ENCODE measurements around the gene NOTUM. TPM values are rescaled to one million over a fixed set of nuclear protein-coding genes. Genes with fewer than 3 reads are reported as not detected.

NOTUM gene
- total RNA-seq, 1 donor from 2014 or later = 1.2 TPM

- H3K27ac Mint-ChIP-seq = no peak overlapping the region
- intact Hi-C loops (cut with micrococcal nuclease) = no loop called here
- no peak for DNase-seq (ENCODE audit: low spot score)
- no peak overlapping the region for H3K4me3 Mint-ChIP-seq (ENCODE audit: low read depth)
- H3K36me3 Mint-ChIP-seq (ENCODE audit: low read depth) = peaks cover 4% of the 10 kb centered on the region
- H3K27me3 Mint-ChIP-seq (ENCODE audit: low read depth) = no peaks in the 10 kb centered on the region
- peaks cover 8% of the 10 kb centered on the region for H3K4me1 Mint-ChIP-seq (ENCODE audit: low read depth)
- no peaks in the 10 kb centered on the region for H3K9me3 Mint-ChIP-seq
These were observed 21.1 kb downstream of the NOTUM start for GRCh38 chr17:81939881-81940385.

GRCh38 chr17:81939218-81939617 is 21.8 kb downstream of the NOTUM start:
- no peak overlapping the region for H3K27ac Mint-ChIP-seq
- peaks cover 5% of the 10 kb centered on the region for H3K36me3 Mint-ChIP-seq (ENCODE audit: low read depth)
- H3K9me3 Mint-ChIP-seq = no peaks in the 10 kb centered on the region
- intact Hi-C loops (cut with micrococcal nuclease) = no loop called here
- peaks cover 8% of the 10 kb centered on the region for H3K4me1 Mint-ChIP-seq (ENCODE audit: low read depth)
- H3K27me3 Mint-ChIP-seq (ENCODE audit: low read depth) = no peaks in the 10 kb centered on the region
- DNase-seq (ENCODE audit: low spot score) = no peak
- no peak overlapping the region for H3K4me3 Mint-ChIP-seq (ENCODE audit: low read depth)

- Mint-ChIP-seq H3K4me3 (ENCODE audit: low read depth) (peak overlapping the region; percentile 87), H3K36me3 (ENCODE audit: low read depth) (peaks cover 19% of the 10 kb centered on the region), H3K27ac (peak overlapping the region; percentile 5), H3K27me3 (ENCODE audit: low read depth) (no peaks in the 10 kb centered on the region), H3K4me1 (ENCODE audit: low read depth) (peaks cover 12% of the 10 kb centered on the region), H3K9me3 (no peaks in the 10 kb centered on the region)
- no peak for DNase-seq (ENCODE audit: low spot score)
- intact Hi-C loops (cut with micrococcal nuclease) = no loop called here
These were observed 25.3 kb downstream of the NOTUM start for GRCh38 chr17:81935709-81936084.

GRCh38 chr17:81934850-81935708 is 25.9 kb downstream of the NOTUM start:
- Mint-ChIP-seq H3K4me1 (ENCODE audit: low read depth) (peaks cover 12% of the 10 kb centered on the region), H3K27me3 (ENCODE audit: low read depth) (no peaks in the 10 kb centered on the region), H3K4me3 (ENCODE audit: low read depth) (peak overlapping the region; percentile 87), H3K36me3 (ENCODE audit: low read depth) (peaks cover 19% of the 10 kb centered on the region), H3K9me3 (no peaks in the 10 kb centered on the region), H3K27ac (no peak overlapping the region)
- no peak for DNase-seq (ENCODE audit: low spot score)
- intact Hi-C loops (cut with micrococcal nuclease) = no loop called here

GRCh38 chr17:81934098-81934757 is 26.8 kb downstream of the NOTUM start:
- Mint-ChIP-seq H3K4me1 (ENCODE audit: low read depth) (peaks cover 12% of the 10 kb centered on the region), H3K9me3 (no peaks in the 10 kb centered on the region), H3K36me3 (ENCODE audit: low read depth) (peaks cover 19% of the 10 kb centered on the region), H3K27ac (no peak overlapping the region), H3K4me3 (ENCODE audit: low read depth) (peak overlapping the region; percentile 37), H3K27me3 (ENCODE audit: low read depth) (no peaks in the 10 kb centered on the region)
- DNase-seq (ENCODE audit: low spot score) = no peak
- intact Hi-C loops (cut with micrococcal nuclease) = no loop called here

GRCh38 chr17:81933178-81933699 is 27.7 kb downstream of the NOTUM start:
- Mint-ChIP-seq H3K36me3 (ENCODE audit: low read depth) (peaks cover 19% of the 10 kb centered on the region), H3K4me1 (ENCODE audit: low read depth) (peaks cover 12% of the 10 kb centered on the region), H3K27ac (no peak overlapping the region), H3K9me3 (no peaks in the 10 kb centered on the region), H3K27me3 (ENCODE audit: low read depth) (peaks cover 2% of the 10 kb centered on the region), H3K4me3 (ENCODE audit: low read depth) (no peak overlapping the region)
- no peak for DNase-seq (ENCODE audit: low spot score)
- intact Hi-C loops (cut with micrococcal nuclease) = no loop called here

- Mint-ChIP-seq H3K27ac (no peak overlapping the region), H3K4me3 (ENCODE audit: low read depth) (no peak overlapping the region), H3K4me1 (ENCODE audit: low read depth) (peaks cover 9% of the 10 kb centered on the region), H3K36me3 (ENCODE audit: low read depth) (peaks cover 19% of the 10 kb centered on the region), H3K27me3 (ENCODE audit: low read depth) (peaks cover 2% of the 10 kb centered on the region), H3K9me3 (no peaks in the 10 kb centered on the region)
- DNase-seq (ENCODE audit: low spot score) = no peak
- intact Hi-C loops (cut with micrococcal nuclease) = no loop called here
These were observed 28.5 kb downstream of the NOTUM start for GRCh38 chr17:81932333-81932983.

GRCh38 chr17:81931557-81932332 is 29.2 kb downstream of the NOTUM start:
- no peaks in the 10 kb centered on the region for H3K9me3 Mint-ChIP-seq
- DNase-seq (ENCODE audit: low spot score) = no peak
- no peak overlapping the region for H3K27ac Mint-ChIP-seq
- H3K36me3 Mint-ChIP-seq (ENCODE audit: low read depth) = peaks cover 19% of the 10 kb centered on the region
- H3K4me3 Mint-ChIP-seq (ENCODE audit: low read depth) = no peak overlapping the region
- peaks cover 9% of the 10 kb centered on the region for H3K4me1 Mint-ChIP-seq (ENCODE audit: low read depth)
- intact Hi-C loops (cut with micrococcal nuclease) = no loop called here
- H3K27me3 Mint-ChIP-seq (ENCODE audit: low read depth) = peaks cover 2% of the 10 kb centered on the region

GRCh38 chr17:81931189-81931556 is 29.8 kb downstream of the NOTUM start:
- no peak for DNase-seq (ENCODE audit: low spot score)
- Mint-ChIP-seq H3K4me3 (ENCODE audit: low read depth) (no peak overlapping the region), H3K27ac (no peak overlapping the region), H3K4me1 (ENCODE audit: low read depth) (peaks cover 12% of the 10 kb centered on the region), H3K27me3 (ENCODE audit: low read depth) (peaks cover 2% of the 10 kb centered on the region), H3K9me3 (no peaks in the 10 kb centered on the region), H3K36me3 (ENCODE audit: low read depth) (peaks cover 19% of the 10 kb centered on the region)
- intact Hi-C loops (cut with micrococcal nuclease) = no loop called here

- peaks cover 12% of the 10 kb centered on the region for H3K4me1 Mint-ChIP-seq (ENCODE audit: low read depth)
- H3K4me3 Mint-ChIP-seq (ENCODE audit: low read depth) = no peak overlapping the region
- intact Hi-C loops (cut with micrococcal nuclease) = no loop called here
- H3K27ac Mint-ChIP-seq = no peak overlapping the region
- H3K36me3 Mint-ChIP-seq (ENCODE audit: low read depth) = peaks cover 19% of the 10 kb centered on the region
- H3K9me3 Mint-ChIP-seq = no peaks in the 10 kb centered on the region
- no peak for DNase-seq (ENCODE audit: low spot score)
- peaks cover 2% of the 10 kb centered on the region for H3K27me3 Mint-ChIP-seq (ENCODE audit: low read depth)
These were observed 30.6 kb downstream of the NOTUM start for GRCh38 chr17:81930142-81931125.

Measured in activated T-helper 2 cell treated with anti-CD3 and anti-CD28 coated beads, Interferon-gamma antibody, Interleukin-2, Interleukin-4, amounts not matched to agents 10 μg/mL and 5 μg/mL and 100 μg/mL, durations not matched to agents 14 hours and 24 hours and 36 hours (primary cell).